Adrenal gland (tissue), 12 donors: ENCODE results near the gene P4HA2. TPM values are rescaled to one million over a fixed set of nuclear protein-coding genes. Genes with fewer than 3 reads are reported as not detected.

Experiments used
- DNase-seq, 7 donors: peaks; one replicate each; pipeline ENCODE4 v3.0.0-alpha.2; 2019 to 2020
- H3K27ac ChIP-seq, 5 donors: fragments of 200-600 bp; sonication (generic) in 4 of 5; 1 replicate in 3 of 5; 2 replicates in 2 of 5; pipeline versions ENCODE4 v1.5.1 to v1.8.0; 2016 to 2020; ENCODE audit warnings: mild to moderate bottlenecking in 1 of 5
- H3K27me3 ChIP-seq: fragments of 200-600 bp; 2 replicates; pipeline ENCODE4 v1.8.0; 2021
- H3K36me3 ChIP-seq, 2 donors: fragments of 200-600 bp; replicated peaks in 1 of 2; 1 replicate in 1 of 2; 2 replicates in 1 of 2; pipeline versions ENCODE4 v1.5.1 to v1.8.0; 2018 to 2022
- H3K4me1 ChIP-seq, 2 donors: fragments of 200-600 bp; replicated peaks in 1 of 2; 1 replicate in 1 of 2; 2 replicates in 1 of 2; pipeline versions ENCODE4 v1.5.1 to v1.8.0; 2018 to 2021
- H3K4me3 ChIP-seq, 4 donors: fragments of 200-600 bp; sonication (generic) in 3 of 4; one replicate each; pipeline ENCODE4 v1.5.1; 2016 to 2018
- H3K9me3 ChIP-seq, 3 donors: fragments of 200-600 bp; sonication (generic) in 1 of 3; replicated peaks in 1 of 3; 1 replicate in 2 of 3; 2 replicates in 1 of 3; pipeline versions ENCODE4 v1.5.1 to v1.8.0; 2016 to 2021
- POLR2A ChIP-seq, 2 donors: fragments of 450-650 bp; IDR thresholded peaks; one replicate each; pipeline ENCODE4 v1.6.1; 2017; ENCODE audit warnings: antibody characterized with exemption in 2 of 2, mild to moderate bottlenecking in 2 of 2, moderate library complexity in 1 of 2
- WGBS, 4 donors: extraction: QIAGEN DNeasy Blood & Tissue Kit in 2 of 4; methylation state at CpG; one replicate each; pipeline versions ENCODE4 v1.1.5 to v1.1.7; 2013 to 2017; 5-methylcytosine and 5-hydroxymethylcytosine counted together
- intact Hi-C, 2 donors: fragments of 100-400 bp; cut with DNase I; formaldehyde crosslinking; loops; one replicate each; pipeline versions ENCODE4 v1.14.1 to v1.15.0; 2022 to 2023
- polyA plus RNA-seq, 3 donors: library from polyadenylated mRNA; stranded (reverse); fragments of 200-250 nt in 2 of 3; fragments of 350-450 nt in 1 of 3; fragmentation: Illumina TruSeq in 1 of 3; extraction: RNeasy Lipid Tissue Mini Kit (QIAGEN cat#74804) in 1 of 3; gene quantifications; one replicate each; pipeline ENCODE4 v1.2.3, GENCODE V29; 2013 to 2014
- total RNA-seq, 9 donors: library from RNA; depleted of rRNA in 4 of 9; stranded (reverse); fragments of >200 nt in 4 of 9; fragments of 120-200 nt in 1 of 9; fragmentation: NEBNext Ultra II Directional in 1 of 9; extraction: Animal tissue kit (Norgen Biotek cat#: 25700) in 1 of 9; gene quantifications; one replicate each; pipeline versions ENCODE4 v1.1.0 to v1.2.4, GENCODE V29; 2013 to 2023
- TF ChIP-seq, protein P1 (sequence below), 6 experiments: fragments of 450-650 bp in 4 of 6; fragments of 200-600 bp in 2 of 6; sonication (generic) in 1 of 6; IDR thresholded peaks; 1 replicate in 5 of 6; 2 replicates in 1 of 6; pipeline versions ENCODE4 v1.5.1 to v1.8.0; 2016 to 2021; ENCODE audit warnings: antibody characterized with exemption in 6 of 6, mild to moderate bottlenecking in 2 of 6, moderate library complexity in 1 of 6
- donor health status: healthy with polysubstance abuse.
- donor health status: Bipolar disorder and iron deficiency.
- donor health status: DM: yes; HTN: yes; CAD: no.
- donor health status: DM: no; HTN: no; CAD: no.
- donor health status: DM: no; HTN: no; CAD: no.
- donor health status: DM: yes; HTN: yes; CAD: no.

Gene P4HA2
- total and polyA plus RNA-seq, 12 donors: 9.9 to 34.0 (median 15.5) TPM

- Histone ChIP-seq H3K27ac (peak overlapping the region in 2 of 5 donors; percentile 66 to 74), H3K36me3 (no peaks in the 10 kb centered on the region), H3K4me3 (no peak overlapping the region), H3K27me3 (no peaks in the 10 kb centered on the region), H3K9me3 (no peaks in the 10 kb centered on the region), H3K4me1 (peaks cover 7 to 16% of the 10 kb centered on the region in 2 donors)
- WGBS, 4 donors: 81 to 89% (median 85%) methylated on average over 3 to 7 of the region's 7 CpGs
- TF ChIP-seq POLR2A (IDR thresholded peaks at IDR 0.05): no peak
- TF ChIP-seq, protein P1, sequence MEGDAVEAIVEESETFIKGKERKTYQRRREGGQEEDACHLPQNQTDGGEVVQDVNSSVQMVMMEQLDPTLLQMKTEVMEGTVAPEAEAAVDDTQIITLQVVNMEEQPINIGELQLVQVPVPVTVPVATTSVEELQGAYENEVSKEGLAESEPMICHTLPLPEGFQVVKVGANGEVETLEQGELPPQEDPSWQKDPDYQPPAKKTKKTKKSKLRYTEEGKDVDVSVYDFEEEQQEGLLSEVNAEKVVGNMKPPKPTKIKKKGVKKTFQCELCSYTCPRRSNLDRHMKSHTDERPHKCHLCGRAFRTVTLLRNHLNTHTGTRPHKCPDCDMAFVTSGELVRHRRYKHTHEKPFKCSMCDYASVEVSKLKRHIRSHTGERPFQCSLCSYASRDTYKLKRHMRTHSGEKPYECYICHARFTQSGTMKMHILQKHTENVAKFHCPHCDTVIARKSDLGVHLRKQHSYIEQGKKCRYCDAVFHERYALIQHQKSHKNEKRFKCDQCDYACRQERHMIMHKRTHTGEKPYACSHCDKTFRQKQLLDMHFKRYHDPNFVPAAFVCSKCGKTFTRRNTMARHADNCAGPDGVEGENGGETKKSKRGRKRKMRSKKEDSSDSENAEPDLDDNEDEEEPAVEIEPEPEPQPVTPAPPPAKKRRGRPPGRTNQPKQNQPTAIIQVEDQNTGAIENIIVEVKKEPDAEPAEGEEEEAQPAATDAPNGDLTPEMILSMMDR (IDR thresholded peaks at IDR 0.05): no peak
- DNase-seq: peak in 3 of 7 donors; percentile 13 to 58 (median 15)
- intact Hi-C loops: no loop called here
Observed at GRCh38 chr5:132266031-132266835, 38.6 kb upstream of the P4HA2 start.

DNA sequence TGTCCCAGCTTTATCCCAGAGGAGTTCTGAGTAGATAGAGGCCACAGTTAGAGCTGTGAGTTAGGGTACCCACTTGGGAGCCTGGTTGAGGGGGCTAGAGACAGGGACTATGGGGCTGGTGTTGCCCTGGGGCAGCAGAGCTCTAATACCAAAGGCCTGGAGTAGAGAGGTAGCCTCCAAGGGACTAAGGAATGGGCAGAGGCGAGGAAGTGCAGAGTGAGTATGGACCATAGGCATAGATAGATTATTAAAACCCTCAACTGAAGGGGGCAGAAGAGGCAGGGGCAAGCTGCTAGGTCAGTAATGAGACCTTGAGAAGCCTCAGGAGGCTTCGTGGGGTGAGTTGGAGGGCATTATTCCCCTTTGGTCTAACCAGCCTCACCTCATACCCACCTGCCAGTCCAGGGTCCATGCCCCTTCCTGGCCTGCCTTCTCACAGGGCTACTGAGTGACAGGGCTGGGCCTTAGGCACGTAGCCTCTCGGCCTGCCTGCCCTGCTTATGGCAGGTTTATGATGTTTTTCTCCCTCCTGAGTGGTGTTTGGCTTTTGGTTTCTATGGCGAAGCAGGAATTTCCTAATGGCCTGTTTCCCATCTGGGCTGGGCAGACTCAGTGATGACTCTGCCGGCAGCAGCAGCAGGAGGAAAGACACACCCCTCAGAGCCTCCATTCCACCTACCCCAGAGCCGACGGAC is 37.8 kb upstream of the P4HA2 start:
- intact Hi-C loops: no loop called here
- H3K4me3 ChIP-seq: no peak overlapping the region
- TF ChIP-seq, protein P1 (IDR thresholded peaks at IDR 0.05): no peak
- TF ChIP-seq POLR2A (IDR thresholded peaks at IDR 0.05): no peak
- H3K36me3 ChIP-seq: no peaks in the 10 kb centered on the region
- H3K27me3 ChIP-seq: no peaks in the 10 kb centered on the region
- peak in 4 of 7 donors; percentile 27 to 77 (median 31) for DNase-seq
- WGBS, 4 donors: 59 to 66% (median 63%) methylated on average over 6 to 8 of the region's 8 CpGs
- H3K27ac ChIP-seq: peak overlapping the region in 3 of 5 donors; percentile 36 to 82 (median 74)
- H3K9me3 ChIP-seq: no peaks in the 10 kb centered on the region
- peaks cover 7 to 23% of the 10 kb centered on the region in 2 donors for H3K4me1 ChIP-seq

DNA sequence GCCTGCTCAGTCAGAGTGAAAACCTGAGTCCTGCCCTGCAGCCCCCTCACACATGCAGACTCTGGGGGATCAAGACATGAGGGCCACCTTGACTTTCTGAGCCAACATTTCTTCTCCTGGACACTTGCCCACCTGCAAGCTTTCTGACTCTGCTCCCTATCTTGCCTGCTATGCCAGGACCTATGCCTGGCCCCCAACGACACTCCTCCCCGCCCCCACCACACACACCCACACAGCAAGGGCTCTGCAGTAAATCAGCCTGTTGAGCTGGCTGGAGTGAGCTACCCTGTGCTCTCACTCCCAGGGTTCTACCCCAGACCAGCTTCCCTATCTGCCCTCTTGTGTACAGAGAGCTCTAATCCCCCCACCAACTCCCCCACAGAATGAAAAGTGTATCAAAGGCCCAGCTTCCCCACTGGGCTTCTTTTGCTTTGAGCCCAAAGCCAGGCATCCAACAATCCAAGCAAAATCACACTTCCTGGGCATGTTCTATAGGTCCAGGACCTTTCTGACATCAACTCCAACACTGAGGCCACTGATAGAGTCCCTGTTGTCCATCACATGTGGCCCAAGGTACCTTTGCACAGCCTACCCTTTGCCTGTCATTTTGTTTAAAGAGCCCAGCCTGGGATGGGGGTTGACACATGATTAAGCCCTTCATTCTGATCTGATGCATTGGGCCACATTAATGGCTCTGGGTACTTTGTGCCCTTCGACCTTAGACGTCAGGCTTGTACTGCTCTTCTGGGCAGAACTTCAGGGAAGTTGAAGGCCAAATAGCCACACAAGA is 37.1 kb upstream of the P4HA2 start:
- WGBS, 4 donors: 56 to 67% (median 63%) methylated on average over 4 of the region's 4 CpGs
- DNase-seq: peak in 3 of 7 donors; percentile 16 to 51 (median 26)
- no peak for TF ChIP-seq POLR2A (IDR thresholded peaks at IDR 0.05)
- TF ChIP-seq, protein P1 (IDR thresholded peaks at IDR 0.05): no peak
- intact Hi-C loops: no loop called here
- Histone ChIP-seq H3K4me3 (no peak overlapping the region), H3K27me3 (no peaks in the 10 kb centered on the region), H3K4me1 (peaks cover 7 to 23% of the 10 kb centered on the region in 2 donors), H3K36me3 (no peaks in the 10 kb centered on the region), H3K27ac (peak overlapping the region in 4 of 5 donors; percentile 14 to 82 (median 55)), H3K9me3 (no peaks in the 10 kb centered on the region)
